Measurements from ENCODE around the gene CHPT1.
"Not testable (repeated sequence)": the region's sequence is repeated elsewhere in the genome, so short reads cannot be mapped to it uniquely, and the experiment has no call there.

The CHPT1 gene

DNA sequence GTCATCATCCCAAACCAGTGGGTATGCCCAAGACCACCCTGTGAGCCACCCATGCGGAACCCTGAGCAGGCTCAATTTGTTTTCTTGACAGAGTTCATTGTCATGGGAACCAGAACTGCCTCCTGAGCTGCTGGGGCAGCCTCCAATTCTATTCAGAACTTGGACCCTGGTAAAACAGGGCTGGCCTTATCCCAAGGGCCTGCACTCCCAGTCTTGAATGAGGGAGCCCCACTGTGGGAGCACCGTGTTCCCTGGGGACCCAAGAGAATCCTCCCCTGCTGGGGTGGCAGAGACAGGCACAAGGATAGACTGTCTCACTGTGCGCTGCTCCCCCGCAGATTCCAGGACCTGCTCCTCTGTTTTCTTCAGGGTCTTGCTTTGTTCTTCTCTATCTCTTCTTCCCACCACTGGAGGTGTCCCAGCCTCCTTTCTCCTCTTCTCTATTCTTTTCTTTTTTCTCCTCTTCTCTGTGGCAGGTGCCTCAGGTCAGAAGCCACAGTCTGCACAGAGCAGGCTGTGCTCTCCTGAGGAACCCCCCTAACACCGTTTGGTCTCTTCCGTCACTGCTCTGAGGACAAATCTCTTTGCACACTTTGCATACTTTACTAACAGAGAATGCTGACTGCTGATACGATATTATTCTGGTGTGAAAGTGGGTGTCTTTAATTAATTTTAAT, 31.2 kb upstream of the CHPT1 start:
- no peak for DNase-seq (ENCODE audit: low read depth)
- H3K9ac ChIP-seq (ENCODE audit: low read length): no peak overlapping the region
- no peak overlapping the region for H3K4me3 ChIP-seq (ENCODE audit: low read length)

GRCh38 chr12:101667591-101667990, 29.8 kb upstream of the CHPT1 start:
- Histone ChIP-seq H3K4me1 (ENCODE audit: control insufficient read depth, insufficient read depth, low read length) (peaks cover 2% of the 10 kb centered on the region), H3K9me3 (ENCODE audit: control insufficient read depth, low read length) (no peaks in the 10 kb centered on the region), H3K36me3 (ENCODE audit: control insufficient read depth, insufficient read depth, low read length, severe bottlenecking) (no peaks in the 10 kb centered on the region), H3K4me3 (ENCODE audit: low read length) (no peak overlapping the region), H3K27me3 (replicated peaks; ENCODE audit: control insufficient read depth, insufficient read depth, low read length) (peaks cover 7% of the 10 kb centered on the region), H3K9ac (ENCODE audit: low read length) (no peak overlapping the region)
- DNase-seq (ENCODE audit: low read depth): no peak

More for the DNA sequence above, 31.2 kb upstream of the CHPT1 start:
- H3K36me3 ChIP-seq (ENCODE audit: control insufficient read depth, insufficient read depth, low read length, severe bottlenecking): no peaks in the 10 kb centered on the region
- H3K4me1 ChIP-seq (ENCODE audit: control insufficient read depth, insufficient read depth, low read length): peaks cover 2% of the 10 kb centered on the region
- H3K27me3 ChIP-seq (replicated peaks; ENCODE audit: control insufficient read depth, insufficient read depth, low read length): peaks cover 7% of the 10 kb centered on the region
- H3K9me3 ChIP-seq (ENCODE audit: control insufficient read depth, low read length): no peaks in the 10 kb centered on the region

DNA sequence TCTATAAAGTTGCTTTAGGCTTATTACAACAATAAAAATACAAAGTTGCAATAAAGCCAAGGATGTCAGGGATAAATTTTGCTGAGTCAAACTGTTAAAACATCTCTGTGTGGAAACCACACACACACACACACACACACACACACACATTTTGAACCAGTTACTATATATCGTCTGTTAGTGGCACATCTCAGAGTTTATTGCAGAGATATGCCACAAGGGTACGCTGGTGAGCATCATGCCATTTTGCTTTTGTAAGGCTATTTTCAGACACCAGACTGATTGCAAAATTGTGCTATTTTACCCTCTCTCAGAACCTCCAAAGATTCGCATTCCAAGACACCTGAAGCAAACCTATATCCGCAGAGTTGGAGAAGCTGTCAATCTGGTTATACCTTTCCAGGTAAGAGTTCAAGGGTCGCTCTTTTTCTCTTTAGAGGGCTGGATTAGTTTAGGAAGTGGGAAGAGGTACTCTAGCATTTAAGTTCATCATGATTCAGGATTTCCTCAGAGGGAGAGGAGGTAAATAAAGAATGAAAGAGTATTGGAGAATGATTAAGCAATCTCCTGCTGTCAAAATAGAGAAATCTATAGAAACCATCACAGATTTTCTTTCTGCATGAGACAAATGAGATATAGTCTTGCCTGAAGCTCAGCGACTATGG, 27.3 kb upstream of the CHPT1 start:
- peak; percentile 55 for DNase-seq (ENCODE audit: low read depth)
- Histone ChIP-seq H3K4me3 (ENCODE audit: low read length) (no peak overlapping the region), H3K9me3 (ENCODE audit: control insufficient read depth, low read length) (no peaks in the 10 kb centered on the region), H3K27me3 (replicated peaks; ENCODE audit: control insufficient read depth, insufficient read depth, low read length) (peaks cover 7% of the 10 kb centered on the region), H3K9ac (ENCODE audit: low read length) (no peak overlapping the region), H3K4me1 (ENCODE audit: control insufficient read depth, insufficient read depth, low read length) (peaks cover 6% of the 10 kb centered on the region), H3K36me3 (ENCODE audit: control insufficient read depth, insufficient read depth, low read length, severe bottlenecking) (no peaks in the 10 kb centered on the region)

DNA sequence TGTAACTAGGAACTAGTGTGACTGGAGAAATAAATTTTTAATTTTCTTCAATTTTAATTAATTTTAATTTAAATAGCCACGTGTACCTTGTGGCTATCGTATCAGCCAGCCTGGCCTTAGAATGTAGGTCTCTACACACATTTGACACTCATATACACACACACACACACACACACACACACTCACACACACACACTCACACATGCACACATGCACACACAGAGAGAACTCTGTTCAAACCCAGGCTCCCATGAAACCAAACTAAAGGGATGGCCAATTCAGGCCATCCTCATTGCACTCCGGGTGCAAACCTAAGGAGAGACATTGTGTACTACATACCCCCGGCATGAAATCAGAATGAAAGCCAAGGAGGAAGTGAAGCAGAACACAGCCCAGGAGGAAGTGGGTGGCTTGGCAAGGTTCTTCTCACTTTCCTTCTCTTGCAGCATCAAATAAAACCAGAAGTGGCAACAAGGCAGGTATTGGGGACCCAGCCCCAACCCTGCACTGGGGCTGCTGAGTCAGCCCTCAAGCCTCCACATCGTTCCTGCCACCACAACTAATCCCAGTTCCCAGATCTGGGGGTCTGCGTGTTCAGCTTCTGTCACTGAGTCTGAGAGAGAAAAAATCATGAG, 26.2 kb upstream of the CHPT1 start:
- Histone ChIP-seq H3K4me3 (ENCODE audit: low read length) (no peak overlapping the region), H3K9me3 (ENCODE audit: control insufficient read depth, low read length) (no peaks in the 10 kb centered on the region), H3K27me3 (replicated peaks; ENCODE audit: control insufficient read depth, insufficient read depth, low read length) (peaks cover 4% of the 10 kb centered on the region), H3K36me3 (ENCODE audit: control insufficient read depth, insufficient read depth, low read length, severe bottlenecking) (no peaks in the 10 kb centered on the region), H3K4me1 (ENCODE audit: control insufficient read depth, insufficient read depth, low read length) (peaks cover 6% of the 10 kb centered on the region), H3K9ac (ENCODE audit: low read length) (no peak overlapping the region)
- DNase-seq (ENCODE audit: low read depth): no peak

- Histone ChIP-seq H3K9me3 (ENCODE audit: control insufficient read depth, low read length) (no peaks in the 10 kb centered on the region), H3K4me3 (ENCODE audit: low read length) (no peak overlapping the region), H3K27me3 (replicated peaks; ENCODE audit: control insufficient read depth, insufficient read depth, low read length) (peaks cover 4% of the 10 kb centered on the region), H3K4me1 (ENCODE audit: control insufficient read depth, insufficient read depth, low read length) (peaks cover 6% of the 10 kb centered on the region), H3K9ac (ENCODE audit: low read length) (no peak overlapping the region), H3K36me3 (ENCODE audit: control insufficient read depth, insufficient read depth, low read length, severe bottlenecking) (no peaks in the 10 kb centered on the region)
- DNase-seq (ENCODE audit: low read depth): no peak
These were observed 25.6 kb upstream of the CHPT1 start for GRCh38 chr12:101671833-101672232.

- Histone ChIP-seq H3K4me1 (ENCODE audit: control insufficient read depth, insufficient read depth, low read length) (peaks cover 10% of the 10 kb centered on the region), H3K9ac (ENCODE audit: low read length) (no peak overlapping the region), H3K27me3 (replicated peaks; ENCODE audit: control insufficient read depth, insufficient read depth, low read length) (peaks cover 4% of the 10 kb centered on the region), H3K36me3 (ENCODE audit: control insufficient read depth, insufficient read depth, low read length, severe bottlenecking) (no peaks in the 10 kb centered on the region), H3K4me3 (ENCODE audit: low read length) (no peak overlapping the region), H3K9me3 (ENCODE audit: control insufficient read depth, low read length) (no peaks in the 10 kb centered on the region)
- no peak for DNase-seq (ENCODE audit: low read depth)
These were observed 21.9 kb upstream of the CHPT1 start for GRCh38 chr12:101675555-101675954.

DNA sequence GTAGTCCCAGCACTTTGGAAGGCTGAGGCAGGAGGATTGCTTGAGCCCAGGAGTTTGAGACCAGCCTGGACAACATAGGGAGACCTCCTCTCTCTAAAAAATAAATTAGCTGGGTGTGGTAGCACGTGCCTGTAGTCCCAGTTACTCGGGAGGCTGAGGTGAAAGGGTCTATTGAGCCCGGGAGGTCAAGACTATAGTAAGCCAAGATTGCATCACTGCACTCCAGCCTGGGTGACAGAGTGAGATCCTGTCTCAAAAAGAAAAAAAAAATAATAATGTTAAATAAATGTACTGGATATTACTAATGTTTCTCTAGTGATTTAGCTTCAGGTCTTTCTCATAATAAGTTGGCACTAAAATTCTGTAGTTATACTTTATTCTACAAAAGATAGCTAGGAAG, 20.9 kb upstream of the CHPT1 start:
- H3K4me3 ChIP-seq (ENCODE audit: low read length); H3K9ac ChIP-seq (ENCODE audit: low read length); H3K27me3 ChIP-seq (replicated peaks; ENCODE audit: control insufficient read depth, insufficient read depth, low read length); H3K36me3 ChIP-seq (ENCODE audit: control insufficient read depth, insufficient read depth, low read length, severe bottlenecking); DNase-seq (ENCODE audit: low read depth); H3K9me3 ChIP-seq (ENCODE audit: control insufficient read depth, low read length): not testable (repeated sequence)
- peaks cover 11% of the 10 kb centered on the region for H3K4me1 ChIP-seq (ENCODE audit: control insufficient read depth, insufficient read depth, low read length)

GRCh38 chr12:101678081-101678480, 19.4 kb upstream of the CHPT1 start:
- DNase-seq (ENCODE audit: low read depth): no peak
- Histone ChIP-seq H3K4me3 (ENCODE audit: low read length) (no peak overlapping the region), H3K27me3 (replicated peaks; ENCODE audit: control insufficient read depth, insufficient read depth, low read length) (peaks cover 1% of the 10 kb centered on the region), H3K36me3 (ENCODE audit: control insufficient read depth, insufficient read depth, low read length, severe bottlenecking) (no peaks in the 10 kb centered on the region), H3K9me3 (ENCODE audit: control insufficient read depth, low read length) (no peaks in the 10 kb centered on the region), H3K9ac (ENCODE audit: low read length) (no peak overlapping the region), H3K4me1 (ENCODE audit: control insufficient read depth, insufficient read depth, low read length) (peaks cover 11% of the 10 kb centered on the region)

DNA sequence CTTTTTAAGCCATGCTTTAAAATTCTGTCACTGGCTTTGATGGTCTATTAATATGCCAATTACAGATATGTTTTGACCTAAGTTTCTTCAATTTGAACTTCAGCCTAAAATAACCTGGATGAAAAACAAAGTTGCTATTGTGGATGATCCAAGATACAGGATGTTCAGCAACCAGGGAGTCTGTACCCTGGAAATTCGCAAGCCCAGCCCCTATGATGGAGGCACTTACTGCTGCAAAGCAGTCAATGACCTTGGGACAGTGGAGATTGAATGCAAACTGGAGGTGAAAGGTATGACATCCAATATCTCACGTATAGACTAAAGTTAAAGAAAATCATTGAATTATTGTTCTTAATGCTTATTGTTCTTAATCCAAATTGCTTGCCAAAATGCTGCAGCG, 17.2 kb upstream of the CHPT1 start:
- Histone ChIP-seq H3K4me1 (ENCODE audit: control insufficient read depth, insufficient read depth, low read length) (peaks cover 13% of the 10 kb centered on the region), H3K9me3 (ENCODE audit: control insufficient read depth, low read length) (no peaks in the 10 kb centered on the region), H3K27me3 (replicated peaks; ENCODE audit: control insufficient read depth, insufficient read depth, low read length) (no peaks in the 10 kb centered on the region), H3K4me3 (ENCODE audit: low read length) (no peak overlapping the region), H3K9ac (ENCODE audit: low read length) (no peak overlapping the region), H3K36me3 (ENCODE audit: control insufficient read depth, insufficient read depth, low read length, severe bottlenecking) (no peaks in the 10 kb centered on the region)
- no peak for DNase-seq (ENCODE audit: low read depth)

DNA sequence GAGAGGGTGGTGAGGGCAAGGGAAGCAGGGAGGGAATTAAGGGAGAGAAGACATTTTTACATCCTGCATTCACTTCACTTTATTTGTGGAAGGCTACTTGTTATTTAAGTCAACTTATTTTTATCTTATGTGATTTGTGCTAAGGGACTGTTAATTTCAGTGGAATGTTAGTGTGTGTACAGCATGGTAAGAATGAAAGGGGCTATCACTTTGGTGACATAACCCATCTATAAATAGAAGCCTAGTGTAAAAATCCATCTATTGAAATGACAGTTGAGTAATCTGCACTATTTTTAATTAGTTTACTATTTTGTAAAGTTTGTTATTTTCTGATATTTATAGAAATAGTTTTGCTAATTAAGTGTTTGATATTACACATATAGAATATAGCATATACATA, 16.8 kb upstream of the CHPT1 start:
- H3K36me3 ChIP-seq (ENCODE audit: control insufficient read depth, insufficient read depth, low read length, severe bottlenecking): no peaks in the 10 kb centered on the region
- H3K27me3 ChIP-seq (replicated peaks; ENCODE audit: control insufficient read depth, insufficient read depth, low read length): no peaks in the 10 kb centered on the region
- H3K9me3 ChIP-seq (ENCODE audit: control insufficient read depth, low read length): no peaks in the 10 kb centered on the region
- peaks cover 17% of the 10 kb centered on the region for H3K4me1 ChIP-seq (ENCODE audit: control insufficient read depth, insufficient read depth, low read length)
- no peak overlapping the region for H3K9ac ChIP-seq (ENCODE audit: low read length)
- no peak overlapping the region for H3K4me3 ChIP-seq (ENCODE audit: low read length)
- no peak for DNase-seq (ENCODE audit: low read depth)

DNA sequence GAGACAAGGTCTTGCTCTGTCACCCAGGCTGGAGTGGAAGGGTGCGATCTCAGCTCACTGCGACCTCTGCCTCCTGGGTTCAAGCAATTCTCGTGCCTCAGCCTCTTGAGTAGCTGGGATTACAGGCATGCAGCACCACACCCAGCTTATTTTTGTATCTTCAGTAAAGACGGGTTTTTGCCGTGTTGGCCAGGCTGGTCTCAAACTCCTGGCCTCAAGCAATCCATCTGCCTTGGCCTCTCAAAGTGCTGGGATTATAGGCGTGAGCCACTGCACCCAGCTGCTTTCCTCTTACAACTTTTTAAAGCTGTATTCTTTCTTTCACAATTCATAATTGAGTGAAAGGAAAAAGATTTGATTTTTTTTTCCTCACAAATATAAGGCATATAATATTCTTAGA, 15.8 kb upstream of the CHPT1 start:
- not testable (repeated sequence) for DNase-seq (ENCODE audit: low read depth); H3K9me3 ChIP-seq (ENCODE audit: control insufficient read depth, low read length); H3K36me3 ChIP-seq (ENCODE audit: control insufficient read depth, insufficient read depth, low read length, severe bottlenecking); H3K27me3 ChIP-seq (replicated peaks; ENCODE audit: control insufficient read depth, insufficient read depth, low read length); H3K9ac ChIP-seq (ENCODE audit: low read length); H3K4me3 ChIP-seq (ENCODE audit: low read length)
- peaks cover 27% of the 10 kb centered on the region for H3K4me1 ChIP-seq (ENCODE audit: control insufficient read depth, insufficient read depth, low read length)
